Measurements from ENCODE around the gene MTARC1. TPM values are rescaled to one million over a fixed set of nuclear protein-coding genes. Genes with fewer than 3 reads are reported as not detected.

MTARC1 gene
- total and polyA plus RNA-seq, 10 of the 15 experiments (the other 5 are each of a cell fraction or from before 2014, with no cell fraction given): 0.23 to 1.5 (median 0.48) TPM

- RAD21 ChIA-PET (ENCODE audit: unreplicated experiment): no interaction called here
- in situ Hi-C loops (cut with MboI): no loop called here
- POLR2A ChIA-PET: no interaction called here
- H3K4me1 ChIP-seq (ENCODE audit: control insufficient read depth, insufficient read depth, low read length): no peaks in the 10 kb centered on the region
- ATAC-seq (peak; percentile 62), FAIRE-seq (no peak), DNase-seq (ENCODE audit: low read depth, low spot score) (no peak)
- no peaks in the 10 kb centered on the region for H3K9me3 ChIP-seq (replicated peaks; ENCODE audit: control insufficient read depth, insufficient read depth, low read length)
- H3K27ac ChIP-seq (ENCODE audit: control insufficient read depth, insufficient read depth): no peak overlapping the region
- no peaks in the 10 kb centered on the region for H3K79me2 ChIP-seq (ENCODE audit: control insufficient read depth, insufficient read depth, low read length)
- SMC1A ChIA-PET (ENCODE audit: uncharacterized antibody, unreplicated experiment): no interaction called here
- no peak overlapping the region for H2AFZ ChIP-seq (ENCODE audit: control insufficient read depth, low read depth, low read length)
- no peak overlapping the region for H3K4me2 ChIP-seq (ENCODE audit: control insufficient read depth, insufficient read depth)
- WGBS (ENCODE audit: insufficient coverage, insufficient replicate concordance, low lambda C conversion rate, missing lambda C conversion rate): 27% methylated on average over 13 of the region's 13 CpGs
- intact Hi-C loops (cut with micrococcal nuclease; ENCODE audit: unreplicated experiment): no loop called here
- BruUV-seq (replicated peaks): no TSS peak
- CTCF ChIA-PET: interaction anchor here (0.9 to 2.1 kb wide), 5 partner anchors 9 to 65 kb away, joined by 3 to 4 read pairs (median 4); no protein-coding TSS in a partner anchor
- peaks cover 0 to 5% of the 10 kb centered on the region in 2 experiments; a peak in 3 of 4 replicates for H3K27me3 ChIP-seq (replicated peaks in 1 of 2; ENCODE audit: control insufficient read depth in 2 of 2, insufficient read depth in 2 of 2, low read length in 1 of 2)
- H4K20me1 ChIP-seq (ENCODE audit: control insufficient read depth, insufficient read depth): no peaks in the 10 kb centered on the region
- no peak overlapping the region for H3K4me3 ChIP-seq
- H3K36me3 ChIP-seq (ENCODE audit: control insufficient read depth in 2 of 2, insufficient read depth in 2 of 2, low read length in 1 of 2): no peaks in the 10 kb centered on the region
- H3K9ac ChIP-seq (ENCODE audit: control insufficient read depth, insufficient read depth, low read length): no peak overlapping the region
- TF ChIP-seq TBL1XR1 (IDR thresholded peaks at IDR 0.05; ENCODE audit: low read depth, low read length): no peak
- no peak for TF ChIP-seq RB1 (IDR thresholded peaks at IDR 0.05; ENCODE audit: borderline replicate concordance)
- no peak for TF ChIP-seq CREB1 (IDR thresholded peaks at IDR 0.05; ENCODE audit: low read depth)
- TF ChIP-seq RAD51 (IDR thresholded peaks at IDR 0.05): no peak
- TF ChIP-seq KDM1A (IDR thresholded peaks at IDR 0.05; ENCODE audit: borderline replicate concordance): no peak
- no peak for TF ChIP-seq JUNB (IDR thresholded peaks at IDR 0.05)
- no peak for TF ChIP-seq ZBTB11 (CRISPR knock-in tag; IDR thresholded peaks at IDR 0.05)
- TF ChIP-seq POU2F2 (IDR thresholded peaks at IDR 0.05; ENCODE audit: borderline replicate concordance, low read depth, low read length): no peak
- TF ChIP-seq FOS (IDR thresholded peaks at IDR 0.05; ENCODE audit: borderline replicate concordance, extremely low read depth, insufficient read length): no peak
- no peak for TF ChIP-seq CUX1 (IDR thresholded peaks at IDR 0.05; ENCODE audit: insufficient replicate concordance, low read depth, low read length)
- TF ChIP-seq RAD21 (IDR thresholded peaks at IDR 0.05; ENCODE audit: insufficient read depth, low read depth, low read length): no peak
- no peak for TF ChIP-seq NR2C2 (IDR thresholded peaks at IDR 0.05; ENCODE audit: borderline replicate concordance, control insufficient read depth, insufficient read length, low read depth)
- TF ChIP-seq CTCF (IDR thresholded peaks at IDR 0.05 in 2 of 3, conservative IDR thresholded peaks at IDR 0.05 in 1 of 3; ENCODE audit: control insufficient read depth in 2 of 3, extremely low read depth in 1 of 3, insufficient read depth in 1 of 3, low read depth in 3 of 3, low read length in 3 of 3): no peak
Measured at GRCh38 chr1:220786057-220786336, 716 bp upstream of the MTARC1 start.

All from GM12878 (cell line).